Lung (tissue), 12 donors: ENCODE data around the gene FRY. TPM values are rescaled to one million over a fixed set of nuclear protein-coding genes. Genes with fewer than 3 reads are reported as not detected.

ENCODE experiments used
- ATAC-seq: fragments of 200-7000 bp; cut with Tn5 transposase; one replicate; pipeline ENCODE4 v1.9.1; 2020; ENCODE audit warnings: moderate number of reproducible peaks; ENCODE audit not compliant: insufficient read depth, low FRiP score
- DNase-seq, 3 donors: peaks; one replicate each; pipeline ENCODE4 v3.0.0-alpha.2; 2013 to 2017
- H3K27ac ChIP-seq, 2 donors: one replicate each; pipeline ENCODE4 v1.5.1; 2013; ENCODE audit warnings: mild to moderate bottlenecking in 2 of 2, moderate library complexity in 2 of 2, control low read depth in 1 of 2, inconsistent platforms in 1 of 2, low read depth in 1 of 2, low read length in 1 of 2
- H3K27me3 ChIP-seq, 3 donors: one replicate each; pipeline ENCODE4 v1.5.1; 2013; ENCODE audit warnings: low read length in 2 of 3; ENCODE audit not compliant: control insufficient read depth in 3 of 3, insufficient read depth in 3 of 3
- H3K36me3 ChIP-seq, 4 donors: one replicate each; pipeline ENCODE4 v1.5.1; 2013; ENCODE audit warnings: low read length in 4 of 4, mild to moderate bottlenecking in 1 of 4, moderate library complexity in 1 of 4; ENCODE audit not compliant: control insufficient read depth in 4 of 4, insufficient read depth in 4 of 4
- H3K4me1 ChIP-seq, 5 donors: one replicate each; pipeline ENCODE4 v1.5.1; 2013; ENCODE audit warnings: low read length in 5 of 5, mild to moderate bottlenecking in 2 of 5, moderate library complexity in 1 of 5; ENCODE audit not compliant: control insufficient read depth in 5 of 5, insufficient read depth in 5 of 5
- H3K4me3 ChIP-seq: one replicate; pipeline ENCODE4 v1.5.1; 2013; ENCODE audit warnings: mild to moderate bottlenecking, control low read depth, moderate library complexity
- H3K9ac ChIP-seq, 2 donors: one replicate each; pipeline ENCODE4 v1.5.1; 2013; ENCODE audit warnings: low read length in 2 of 2, control low read depth in 1 of 2; ENCODE audit not compliant: insufficient read depth in 1 of 2
- H3K9me3 ChIP-seq, 4 donors: one replicate each; pipeline ENCODE4 v1.5.1; 2013; ENCODE audit warnings: low read length in 3 of 4, mild to moderate bottlenecking in 1 of 4, moderate library complexity in 1 of 4; ENCODE audit not compliant: control insufficient read depth in 4 of 4, insufficient read depth in 3 of 4
- CTCF ChIP-seq: IDR thresholded peaks from 2 replicates; pipeline ENCODE4 v1.5.1; 2012; ENCODE audit warnings: mild to moderate bottlenecking; ENCODE audit errors: control extremely low read depth, extremely low read depth
- WGBS, 2 donors: extraction: QIAGEN DNeasy Blood & Tissue Kit; methylation state at CpG; one replicate each; pipeline ENCODE4 v1.1.7; 2013; 5-methylcytosine and 5-hydroxymethylcytosine counted together
- polyA plus RNA-seq, 2 donors: library from polyadenylated mRNA; stranded (reverse); fragments of 200-250 nt; gene quantifications; one replicate each; pipeline ENCODE4 v1.2.1, GENCODE V29; 2013
- total RNA-seq, 2 donors: library from RNA; depleted of rRNA in 1 of 2; stranded (reverse); fragments of >200 nt in 1 of 2; gene quantifications; one replicate each; pipeline ENCODE4 v1.2.1, GENCODE V29; 2014 to 2021
- donor health status: control.
- donor health status: control.
- donor health status: Bipolar disorder and iron deficiency.
- donor health status: healthy.
- donor health status: DM: yes; HTN: yes; CAD: no.

FRY gene
- total and polyA plus RNA-seq, 4 donors: 7.4 to 79.6 (median 43.9) TPM

GRCh38 chr13:32087955-32088747, 56.6 kb downstream of the FRY start:
- peak overlapping the region in 1 of 2 donors; percentile 53 for H3K27ac ChIP-seq
- no peak for TF ChIP-seq CTCF
- H3K36me3 ChIP-seq: no peaks in the 10 kb centered on the region
- no peak overlapping the region for H3K9ac ChIP-seq
- H3K27me3 ChIP-seq: no peaks in the 10 kb centered on the region
- peaks cover 0 to 20% (median 3%) of the 10 kb centered on the region in 5 donors for H3K4me1 ChIP-seq
- ATAC-seq: no peak
- no peaks in the 10 kb centered on the region for H3K9me3 ChIP-seq
- WGBS, 2 donors: 78 to 82% methylated on average over 1 of the region's 1 CpG
- H3K4me3 ChIP-seq: no peak overlapping the region
- DNase-seq: peak in 1 of 3 donors; percentile 6

DNA sequence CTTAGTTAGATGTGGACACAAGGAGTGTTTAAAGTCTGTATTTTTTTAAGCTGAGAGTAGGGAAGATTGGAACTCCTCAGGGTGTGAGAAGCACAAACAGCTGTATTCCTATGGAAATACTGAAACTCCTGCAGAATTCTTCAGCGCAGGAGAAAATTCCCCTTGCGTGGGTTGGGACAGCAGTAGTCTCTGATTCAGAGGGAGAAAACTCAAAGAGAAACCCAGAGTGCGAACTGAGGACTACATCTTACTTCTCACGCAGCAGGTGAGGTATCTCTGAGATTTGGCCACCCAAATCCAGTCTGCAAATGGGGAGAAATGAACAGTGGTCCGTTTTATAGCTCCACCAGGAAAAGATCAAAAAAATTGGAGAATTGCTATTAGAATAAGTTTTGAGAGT, 60.9 kb downstream of the FRY start:
- H3K27ac ChIP-seq: no peak overlapping the region
- ATAC-seq (no peak), DNase-seq (no peak)
- no peak overlapping the region for H3K9ac ChIP-seq
- TF ChIP-seq CTCF: no peak
- no peak overlapping the region for H3K4me3 ChIP-seq
- 90 to 91% methylated on average over 5 of the region's 5 CpGs for WGBS, 2 donors
- peaks cover 0 to 5% (median 0%) of the 10 kb centered on the region in 5 donors for H3K4me1 ChIP-seq
- H3K36me3 ChIP-seq: no peaks in the 10 kb centered on the region
- peaks cover 0 to 5% (median 0%) of the 10 kb centered on the region in 4 donors for H3K9me3 ChIP-seq
- H3K27me3 ChIP-seq: no peaks in the 10 kb centered on the region

GRCh38 chr13:32093006-32093405, 61.4 kb downstream of the FRY start:
- Histone ChIP-seq H3K9ac (no peak overlapping the region), H3K4me1 (peaks cover 0 to 5% (median 0%) of the 10 kb centered on the region in 5 donors), H3K9me3 (peaks cover 0 to 5% (median 0%) of the 10 kb centered on the region in 4 donors), H3K4me3 (no peak overlapping the region), H3K27me3 (no peaks in the 10 kb centered on the region), H3K27ac (no peak overlapping the region), H3K36me3 (no peaks in the 10 kb centered on the region)
- TF ChIP-seq CTCF: no peak
- ATAC-seq: no peak
- WGBS, 2 donors: 80 to 92% methylated on average over 2 of the region's 2 CpGs
- DNase-seq: no peak
